Gastrocnemius medialis (tissue), 4 donors: ENCODE data around the gene STXBP5L.

ENCODE experiments used
- POLR2A ChIP-seq, 2 donors: fragments of 450-650 bp; IDR thresholded peaks; one replicate each; pipeline ENCODE4 v1.6.1; 2017; ENCODE audit warnings: antibody characterized with exemption in 2 of 2, mild to moderate bottlenecking in 2 of 2, moderate library complexity in 2 of 2
- TF ChIP-seq, protein P1 (sequence below), 5 experiments: fragments of 450-650 bp in 3 of 5; fragments of 200-600 bp in 2 of 5; sonication (generic) in 2 of 5; IDR thresholded peaks in 4 of 5; conservative IDR thresholded peaks in 1 of 5; 1 replicate in 4 of 5; 2 replicates in 1 of 5; pipeline ENCODE4 v1.5.1; 2016 to 2019; ENCODE audit warnings: antibody characterized with exemption in 5 of 5, mild to moderate bottlenecking in 3 of 5, moderate library complexity in 3 of 5

DNA sequence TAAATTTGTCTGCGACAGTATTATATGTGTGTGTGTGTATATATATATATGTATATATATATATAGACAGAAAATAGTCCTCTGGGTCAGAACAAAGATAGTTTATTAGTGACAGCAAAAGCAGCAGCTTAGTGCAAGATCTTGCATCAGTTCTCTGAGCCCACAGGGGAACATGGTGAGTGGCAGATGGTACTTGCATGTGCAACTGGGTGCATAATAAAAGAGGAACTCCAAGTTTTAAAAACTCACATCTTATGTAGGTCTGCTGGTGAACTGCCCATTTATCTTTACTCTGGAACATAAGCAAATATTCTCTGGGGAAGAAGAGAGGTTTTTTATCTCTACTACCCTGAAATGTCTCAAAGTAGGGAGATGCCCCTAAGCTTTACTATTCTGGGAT, 361.4 kb downstream of the STXBP5L start:
- TF ChIP-seq, protein P1, sequence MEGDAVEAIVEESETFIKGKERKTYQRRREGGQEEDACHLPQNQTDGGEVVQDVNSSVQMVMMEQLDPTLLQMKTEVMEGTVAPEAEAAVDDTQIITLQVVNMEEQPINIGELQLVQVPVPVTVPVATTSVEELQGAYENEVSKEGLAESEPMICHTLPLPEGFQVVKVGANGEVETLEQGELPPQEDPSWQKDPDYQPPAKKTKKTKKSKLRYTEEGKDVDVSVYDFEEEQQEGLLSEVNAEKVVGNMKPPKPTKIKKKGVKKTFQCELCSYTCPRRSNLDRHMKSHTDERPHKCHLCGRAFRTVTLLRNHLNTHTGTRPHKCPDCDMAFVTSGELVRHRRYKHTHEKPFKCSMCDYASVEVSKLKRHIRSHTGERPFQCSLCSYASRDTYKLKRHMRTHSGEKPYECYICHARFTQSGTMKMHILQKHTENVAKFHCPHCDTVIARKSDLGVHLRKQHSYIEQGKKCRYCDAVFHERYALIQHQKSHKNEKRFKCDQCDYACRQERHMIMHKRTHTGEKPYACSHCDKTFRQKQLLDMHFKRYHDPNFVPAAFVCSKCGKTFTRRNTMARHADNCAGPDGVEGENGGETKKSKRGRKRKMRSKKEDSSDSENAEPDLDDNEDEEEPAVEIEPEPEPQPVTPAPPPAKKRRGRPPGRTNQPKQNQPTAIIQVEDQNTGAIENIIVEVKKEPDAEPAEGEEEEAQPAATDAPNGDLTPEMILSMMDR (IDR thresholded peaks at IDR 0.05 in 4 of 5, conservative IDR thresholded peaks at IDR 0.05 in 1 of 5), result no peak
- no peak for TF ChIP-seq POLR2A (IDR thresholded peaks at IDR 0.05)
